ENCODE measurements around the gene CA5B. TPM values are rescaled to one million over a fixed set of nuclear protein-coding genes. Genes with fewer than 3 reads are reported as not detected.

CA5B gene
- total and polyA plus RNA-seq, 4 donors = 0.55 to 2.9 (median 1.6) TPM

DNA sequence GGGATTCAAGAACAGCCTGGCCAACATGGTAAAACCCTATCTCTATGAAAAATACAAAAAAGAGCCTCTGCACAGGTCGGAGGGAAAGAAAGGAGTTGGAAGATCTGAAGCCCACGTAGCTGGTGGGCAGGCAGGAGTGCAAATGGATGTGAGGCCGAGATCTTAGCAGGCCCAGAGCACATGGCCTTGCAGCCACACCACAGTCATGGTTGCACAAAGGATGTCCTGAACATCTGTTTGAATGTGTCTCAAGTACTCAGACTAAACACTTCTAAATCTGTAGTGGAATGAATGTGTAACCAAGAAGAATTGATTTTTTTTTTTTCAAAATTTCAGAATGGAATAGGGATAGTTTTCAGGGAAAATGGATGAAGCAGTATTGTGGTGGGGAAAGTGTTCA lies 10.8 kb downstream of the CA5B start:
- Histone ChIP-seq H3K36me3 (ENCODE audit: control insufficient read depth in 4 of 4, insufficient read depth in 3 of 4, low read depth in 1 of 4, low read length in 3 of 4) (no peaks in the 10 kb centered on the region), H3K9ac (ENCODE audit: low read depth in 1 of 2, low read length in 2 of 2) (no peak overlapping the region), H3K4me1 (ENCODE audit: control insufficient read depth in 4 of 4, insufficient read depth in 4 of 4, low read length in 3 of 4) (no peaks in the 10 kb centered on the region), H3K27ac (ENCODE audit: low read depth in 1 of 2, low read length in 2 of 2) (no peak overlapping the region), H3K27me3 (ENCODE audit: control insufficient read depth in 4 of 4, insufficient read depth in 4 of 4, low read length in 3 of 4) (no peaks in the 10 kb centered on the region), H3K9me3 (ENCODE audit: control insufficient read depth in 4 of 4, low read length in 3 of 4) (no peaks in the 10 kb centered on the region), H3K4me3 (ENCODE audit: low read depth in 1 of 3, low read length in 3 of 3) (no peak overlapping the region)
- no peak for DNase-seq (ENCODE audit: low spot score)
- no peak for TF ChIP-seq YY1 (IDR thresholded peaks at IDR 0.05)
- no peak for TF ChIP-seq NR2F2 (IDR thresholded peaks at IDR 0.05)
- TF ChIP-seq TAF1 (conservative IDR thresholded peaks at IDR 0.05) = no peak
- TF ChIP-seq, protein P1, sequence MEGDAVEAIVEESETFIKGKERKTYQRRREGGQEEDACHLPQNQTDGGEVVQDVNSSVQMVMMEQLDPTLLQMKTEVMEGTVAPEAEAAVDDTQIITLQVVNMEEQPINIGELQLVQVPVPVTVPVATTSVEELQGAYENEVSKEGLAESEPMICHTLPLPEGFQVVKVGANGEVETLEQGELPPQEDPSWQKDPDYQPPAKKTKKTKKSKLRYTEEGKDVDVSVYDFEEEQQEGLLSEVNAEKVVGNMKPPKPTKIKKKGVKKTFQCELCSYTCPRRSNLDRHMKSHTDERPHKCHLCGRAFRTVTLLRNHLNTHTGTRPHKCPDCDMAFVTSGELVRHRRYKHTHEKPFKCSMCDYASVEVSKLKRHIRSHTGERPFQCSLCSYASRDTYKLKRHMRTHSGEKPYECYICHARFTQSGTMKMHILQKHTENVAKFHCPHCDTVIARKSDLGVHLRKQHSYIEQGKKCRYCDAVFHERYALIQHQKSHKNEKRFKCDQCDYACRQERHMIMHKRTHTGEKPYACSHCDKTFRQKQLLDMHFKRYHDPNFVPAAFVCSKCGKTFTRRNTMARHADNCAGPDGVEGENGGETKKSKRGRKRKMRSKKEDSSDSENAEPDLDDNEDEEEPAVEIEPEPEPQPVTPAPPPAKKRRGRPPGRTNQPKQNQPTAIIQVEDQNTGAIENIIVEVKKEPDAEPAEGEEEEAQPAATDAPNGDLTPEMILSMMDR (IDR thresholded peaks at IDR 0.05; ENCODE audit: low read depth, low read length, missing input control) = no peak
- TF ChIP-seq, protein P2, sequence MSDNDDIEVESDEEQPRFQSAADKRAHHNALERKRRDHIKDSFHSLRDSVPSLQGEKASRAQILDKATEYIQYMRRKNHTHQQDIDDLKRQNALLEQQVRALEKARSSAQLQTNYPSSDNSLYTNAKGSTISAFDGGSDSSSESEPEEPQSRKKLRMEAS (IDR thresholded peaks at IDR 0.05) = no peak
- TF ChIP-seq RAD21 (IDR thresholded peaks at IDR 0.05) = no peak
- TF ChIP-seq, protein P3, sequence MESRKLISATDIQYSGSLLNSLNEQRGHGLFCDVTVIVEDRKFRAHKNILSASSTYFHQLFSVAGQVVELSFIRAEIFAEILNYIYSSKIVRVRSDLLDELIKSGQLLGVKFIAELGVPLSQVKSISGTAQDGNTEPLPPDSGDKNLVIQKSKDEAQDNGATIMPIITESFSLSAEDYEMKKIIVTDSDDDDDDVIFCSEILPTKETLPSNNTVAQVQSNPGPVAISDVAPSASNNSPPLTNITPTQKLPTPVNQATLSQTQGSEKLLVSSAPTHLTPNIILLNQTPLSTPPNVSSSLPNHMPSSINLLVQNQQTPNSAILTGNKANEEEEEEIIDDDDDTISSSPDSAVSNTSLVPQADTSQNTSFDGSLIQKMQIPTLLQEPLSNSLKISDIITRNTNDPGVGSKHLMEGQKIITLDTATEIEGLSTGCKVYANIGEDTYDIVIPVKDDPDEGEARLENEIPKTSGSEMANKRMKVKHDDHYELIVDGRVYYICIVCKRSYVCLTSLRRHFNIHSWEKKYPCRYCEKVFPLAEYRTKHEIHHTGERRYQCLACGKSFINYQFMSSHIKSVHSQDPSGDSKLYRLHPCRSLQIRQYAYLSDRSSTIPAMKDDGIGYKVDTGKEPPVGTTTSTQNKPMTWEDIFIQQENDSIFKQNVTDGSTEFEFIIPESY (IDR thresholded peaks at IDR 0.05) = no peak
- no peak for TF ChIP-seq HNF4G (IDR thresholded peaks at IDR 0.05)
- TF ChIP-seq GABPA (IDR thresholded peaks at IDR 0.05 in 1 of 2, conservative IDR thresholded peaks at IDR 0.05 in 1 of 2) = no peak
- TF ChIP-seq, protein P4, sequence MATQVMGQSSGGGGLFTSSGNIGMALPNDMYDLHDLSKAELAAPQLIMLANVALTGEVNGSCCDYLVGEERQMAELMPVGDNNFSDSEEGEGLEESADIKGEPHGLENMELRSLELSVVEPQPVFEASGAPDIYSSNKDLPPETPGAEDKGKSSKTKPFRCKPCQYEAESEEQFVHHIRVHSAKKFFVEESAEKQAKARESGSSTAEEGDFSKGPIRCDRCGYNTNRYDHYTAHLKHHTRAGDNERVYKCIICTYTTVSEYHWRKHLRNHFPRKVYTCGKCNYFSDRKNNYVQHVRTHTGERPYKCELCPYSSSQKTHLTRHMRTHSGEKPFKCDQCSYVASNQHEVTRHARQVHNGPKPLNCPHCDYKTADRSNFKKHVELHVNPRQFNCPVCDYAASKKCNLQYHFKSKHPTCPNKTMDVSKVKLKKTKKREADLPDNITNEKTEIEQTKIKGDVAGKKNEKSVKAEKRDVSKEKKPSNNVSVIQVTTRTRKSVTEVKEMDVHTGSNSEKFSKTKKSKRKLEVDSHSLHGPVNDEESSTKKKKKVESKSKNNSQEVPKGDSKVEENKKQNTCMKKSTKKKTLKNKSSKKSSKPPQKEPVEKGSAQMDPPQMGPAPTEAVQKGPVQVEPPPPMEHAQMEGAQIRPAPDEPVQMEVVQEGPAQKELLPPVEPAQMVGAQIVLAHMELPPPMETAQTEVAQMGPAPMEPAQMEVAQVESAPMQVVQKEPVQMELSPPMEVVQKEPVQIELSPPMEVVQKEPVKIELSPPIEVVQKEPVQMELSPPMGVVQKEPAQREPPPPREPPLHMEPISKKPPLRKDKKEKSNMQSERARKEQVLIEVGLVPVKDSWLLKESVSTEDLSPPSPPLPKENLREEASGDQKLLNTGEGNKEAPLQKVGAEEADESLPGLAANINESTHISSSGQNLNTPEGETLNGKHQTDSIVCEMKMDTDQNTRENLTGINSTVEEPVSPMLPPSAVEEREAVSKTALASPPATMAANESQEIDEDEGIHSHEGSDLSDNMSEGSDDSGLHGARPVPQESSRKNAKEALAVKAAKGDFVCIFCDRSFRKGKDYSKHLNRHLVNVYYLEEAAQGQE (IDR thresholded peaks at IDR 0.05) = no peak
- TF ChIP-seq FOXA2 (IDR thresholded peaks at IDR 0.05) = no peak
- no peak for TF ChIP-seq HNF4A (conservative IDR thresholded peaks at IDR 0.05)
- no peak for TF ChIP-seq RXRA (IDR thresholded peaks at IDR 0.05)
- no peak for TF ChIP-seq FOXA1 (IDR thresholded peaks at IDR 0.05)
- TF ChIP-seq, protein P5, sequence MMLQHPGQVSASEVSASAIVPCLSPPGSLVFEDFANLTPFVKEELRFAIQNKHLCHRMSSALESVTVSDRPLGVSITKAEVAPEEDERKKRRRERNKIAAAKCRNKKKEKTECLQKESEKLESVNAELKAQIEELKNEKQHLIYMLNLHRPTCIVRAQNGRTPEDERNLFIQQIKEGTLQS (IDR thresholded peaks at IDR 0.05) = no peak
- TF ChIP-seq SP1 (IDR thresholded peaks at IDR 0.05) = no peak
- TF ChIP-seq JUND (IDR thresholded peaks at IDR 0.05) = no peak
- no peak for TF ChIP-seq EGR1 (IDR thresholded peaks at IDR 0.05; ENCODE audit: low read depth in 2 of 2)
- 92% methylated on average over 3 of the region's 3 CpGs for WGBS

Measured in liver (tissue), 9 donors.